Activated T-helper 1 cell treated with anti-CD3 and anti-CD28 coated beads, Interleukin-12 subunit alpha, Interleukin-12 subunit beta, Interleukin-2, Interleukin-4 antibody, amounts not matched to agents 30 ng/mL and 10 ng/mL and 1 ng/mL, durations not matched to agents 14 hours and 24 hours and 36 hours (primary cell): ENCODE data around the gene MAPKAP1. TPM values are rescaled to one million over a fixed set of nuclear protein-coding genes. Genes with fewer than 3 reads are reported as not detected.

Experiments used
- DNase-seq: peaks from one replicate; pipeline ENCODE4 v3.0.0; 2021; ENCODE audit warnings: low spot score
- H3K27ac Mint-ChIP-seq: one replicate; pipeline ENCODE4 v1.8.0; 2021; ENCODE audit warnings: mild to moderate bottlenecking, mixed read lengths
- H3K27me3 Mint-ChIP-seq: one replicate; pipeline ENCODE4 v1.8.0; 2022; ENCODE audit warnings: mild to moderate bottlenecking, moderate library complexity, mixed read lengths; ENCODE audit not compliant: insufficient read depth
- H3K36me3 Mint-ChIP-seq: one replicate; pipeline ENCODE4 v1.8.0; 2021; ENCODE audit warnings: low read depth, mixed read lengths
- H3K4me1 Mint-ChIP-seq: one replicate; pipeline ENCODE4 v1.8.0; 2021; ENCODE audit warnings: low read depth, mixed read lengths
- H3K4me3 Mint-ChIP-seq: one replicate; pipeline ENCODE4 v1.8.0; 2021; ENCODE audit warnings: mild to moderate bottlenecking, moderate library complexity, mixed read lengths
- H3K9me3 Mint-ChIP-seq: one replicate; pipeline ENCODE4 v1.8.0; 2021; ENCODE audit warnings: mixed read lengths
- intact Hi-C: fragments of 100-400 bp; cut with micrococcal nuclease; formaldehyde crosslinking; loops from one replicate; pipeline ENCODE4 v1.15.1; 2024
- total RNA-seq: library from RNA; stranded (reverse); gene quantifications from 2 replicates; pipeline ENCODE4 v1.2.3, GENCODE V29; 2022

MAPKAP1 gene
- total RNA-seq, 1 donor from 2014 or later = 108 TPM

GRCh38 chr9:125438506-125439433 lies 268.2 kb downstream of the MAPKAP1 start:
- intact Hi-C loops = no loop called here
- DNase-seq = no peak
- Mint-ChIP-seq H3K9me3 (no peaks in the 10 kb centered on the region), H3K27me3 (no peaks in the 10 kb centered on the region), H3K27ac (no peak overlapping the region), H3K4me1 (no peaks in the 10 kb centered on the region), H3K36me3 (peaks cover 3% of the 10 kb centered on the region), H3K4me3 (no peak overlapping the region)

- H3K27ac Mint-ChIP-seq = no peak overlapping the region
Measured at GRCh38 chr9:125437771-125438221, 269.2 kb downstream of the MAPKAP1 start.

GRCh38 chr9:125436613-125437443 lies 270.2 kb downstream of the MAPKAP1 start:
- H3K4me3 Mint-ChIP-seq = no peak overlapping the region
- H3K4me1 Mint-ChIP-seq = no peaks in the 10 kb centered on the region
- peaks cover 3% of the 10 kb centered on the region for H3K36me3 Mint-ChIP-seq
- H3K27ac Mint-ChIP-seq = no peak overlapping the region
- intact Hi-C loops = no loop called here
- no peak for DNase-seq
- no peaks in the 10 kb centered on the region for H3K9me3 Mint-ChIP-seq
- H3K27me3 Mint-ChIP-seq = no peaks in the 10 kb centered on the region

More at GRCh38 chr9:125437771-125438221, 269.2 kb downstream of the MAPKAP1 start:
- H3K4me1 Mint-ChIP-seq = no peaks in the 10 kb centered on the region
- DNase-seq = no peak
- peaks cover 3% of the 10 kb centered on the region for H3K36me3 Mint-ChIP-seq
- no peaks in the 10 kb centered on the region for H3K9me3 Mint-ChIP-seq
- H3K4me3 Mint-ChIP-seq = no peak overlapping the region
- intact Hi-C loops = no loop called here
- H3K27me3 Mint-ChIP-seq = no peaks in the 10 kb centered on the region

GRCh38 chr9:125435776-125436612 lies 271.0 kb downstream of the MAPKAP1 start:
- DNase-seq = no peak
- Mint-ChIP-seq H3K9me3 (no peaks in the 10 kb centered on the region), H3K27ac (no peak overlapping the region), H3K4me3 (no peak overlapping the region), H3K4me1 (no peaks in the 10 kb centered on the region), H3K36me3 (peaks cover 3% of the 10 kb centered on the region), H3K27me3 (no peaks in the 10 kb centered on the region)
- intact Hi-C loops = no loop called here

- no peak for DNase-seq
- no peaks in the 10 kb centered on the region for H3K9me3 Mint-ChIP-seq
Measured at GRCh38 chr9:125434986-125435775, 271.8 kb downstream of the MAPKAP1 start.

GRCh38 chr9:125433461-125434011 lies 273.5 kb downstream of the MAPKAP1 start:
- Mint-ChIP-seq H3K4me3 (no peak overlapping the region), H3K36me3 (peaks cover 3% of the 10 kb centered on the region), H3K4me1 (no peaks in the 10 kb centered on the region), H3K27ac (no peak overlapping the region), H3K9me3 (no peaks in the 10 kb centered on the region), H3K27me3 (no peaks in the 10 kb centered on the region)
- no peak for DNase-seq
- intact Hi-C loops = no loop called here

More at GRCh38 chr9:125434986-125435775, 271.8 kb downstream of the MAPKAP1 start:
- no peaks in the 10 kb centered on the region for H3K27me3 Mint-ChIP-seq
- peaks cover 3% of the 10 kb centered on the region for H3K36me3 Mint-ChIP-seq
- no peaks in the 10 kb centered on the region for H3K4me1 Mint-ChIP-seq
- H3K4me3 Mint-ChIP-seq = no peak overlapping the region
- intact Hi-C loops = no loop called here
- H3K27ac Mint-ChIP-seq = no peak overlapping the region

GRCh38 chr9:125432715-125433385 lies 274.2 kb downstream of the MAPKAP1 start:
- no peak for DNase-seq
- intact Hi-C loops = no loop called here
- no peaks in the 10 kb centered on the region for H3K36me3 Mint-ChIP-seq
- no peak overlapping the region for H3K4me3 Mint-ChIP-seq
- H3K9me3 Mint-ChIP-seq = no peaks in the 10 kb centered on the region
- no peaks in the 10 kb centered on the region for H3K27me3 Mint-ChIP-seq
- H3K27ac Mint-ChIP-seq = no peak overlapping the region
- no peaks in the 10 kb centered on the region for H3K4me1 Mint-ChIP-seq

GRCh38 chr9:125431741-125432271 lies 275.2 kb downstream of the MAPKAP1 start:
- H3K4me3 Mint-ChIP-seq = no peak overlapping the region
- H3K9me3 Mint-ChIP-seq = no peaks in the 10 kb centered on the region
- no peaks in the 10 kb centered on the region for H3K36me3 Mint-ChIP-seq
- H3K27me3 Mint-ChIP-seq = no peaks in the 10 kb centered on the region
- DNase-seq = no peak
- H3K4me1 Mint-ChIP-seq = no peaks in the 10 kb centered on the region
- intact Hi-C loops = no loop called here
- H3K27ac Mint-ChIP-seq = no peak overlapping the region

- intact Hi-C loops = no loop called here
- Mint-ChIP-seq H3K4me1 (no peaks in the 10 kb centered on the region), H3K4me3 (no peak overlapping the region), H3K9me3 (no peaks in the 10 kb centered on the region), H3K27ac (no peak overlapping the region), H3K27me3 (no peaks in the 10 kb centered on the region), H3K36me3 (no peaks in the 10 kb centered on the region)
- no peak for DNase-seq
Measured at GRCh38 chr9:125431012-125431305, 276.0 kb downstream of the MAPKAP1 start.

GRCh38 chr9:125430161-125431011 lies 276.6 kb downstream of the MAPKAP1 start:
- no peak overlapping the region for H3K27ac Mint-ChIP-seq
- intact Hi-C loops = no loop called here
- DNase-seq = no peak
- H3K4me1 Mint-ChIP-seq = no peaks in the 10 kb centered on the region
- H3K36me3 Mint-ChIP-seq = no peaks in the 10 kb centered on the region
- no peaks in the 10 kb centered on the region for H3K27me3 Mint-ChIP-seq
- no peaks in the 10 kb centered on the region for H3K9me3 Mint-ChIP-seq
- no peak overlapping the region for H3K4me3 Mint-ChIP-seq
